Measurements from ENCODE around the gene RNF111.
"Not testable (repeated sequence)": the region's sequence is repeated elsewhere in the genome, so short reads cannot be mapped to it uniquely, and the experiment has no call there.

The RNF111 gene

GRCh38 chr15:58987491-58988005 is at the start of gene RNF111:
Gene RNF111 (plus strand): TSS chr15:58987663. CDS start chr15:59030823, 43,160 bp downstream.
- FAIRE-seq: peak; percentile 90

GRCh38 chr15:58947179-58947578 is 40.3 kb upstream of the RNF111 start:
- FAIRE-seq: no peak

DNA sequence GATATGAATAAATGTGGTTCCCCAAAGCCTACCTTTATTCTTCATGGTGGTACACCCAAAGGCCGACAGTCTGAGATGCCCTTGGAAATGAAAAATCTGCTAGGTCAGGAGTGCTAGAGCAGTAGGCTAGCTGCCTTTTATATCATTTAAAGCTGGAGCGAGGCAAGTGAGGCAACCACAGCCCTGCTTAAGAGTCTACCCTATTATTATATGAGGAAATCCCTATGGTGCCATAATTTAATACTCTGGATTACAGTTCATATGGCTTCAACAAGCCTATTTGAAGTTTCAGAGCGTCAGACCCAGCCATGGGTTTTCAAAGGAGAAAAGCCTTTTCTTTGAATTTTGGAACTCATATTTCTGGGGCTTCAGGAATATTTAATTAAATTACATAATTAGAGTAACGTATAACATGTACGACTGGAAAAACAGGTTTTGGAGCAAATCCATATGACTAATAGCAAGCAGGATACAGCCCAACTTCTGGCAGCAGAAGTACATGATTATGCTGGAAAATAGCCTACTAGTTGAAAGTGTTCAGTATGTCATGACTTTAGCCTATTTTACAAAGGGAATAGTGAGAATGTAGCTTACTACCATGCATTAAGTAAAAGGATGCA is 36.0 kb upstream of the RNF111 start:
- FAIRE-seq: no peak

DNA sequence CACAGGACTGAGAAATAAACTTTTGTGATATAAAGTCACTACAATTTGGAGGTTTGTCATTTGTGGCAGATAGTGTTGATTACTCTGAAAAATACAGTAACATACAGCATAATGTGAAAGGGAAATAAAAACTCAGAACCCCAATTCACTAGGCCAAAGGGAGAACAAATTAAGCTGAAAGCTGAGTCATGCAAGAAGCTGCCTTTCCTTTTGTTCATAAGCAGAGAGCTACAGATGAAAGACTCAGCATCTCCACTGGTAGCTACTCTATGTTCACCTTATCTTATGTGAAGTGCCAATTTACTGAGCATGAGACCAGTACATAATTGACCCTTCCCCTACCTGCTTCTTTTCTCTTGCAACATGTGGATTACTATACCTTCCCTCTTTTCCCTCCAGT is 34.7 kb upstream of the RNF111 start:
- no peak for FAIRE-seq

DNA sequence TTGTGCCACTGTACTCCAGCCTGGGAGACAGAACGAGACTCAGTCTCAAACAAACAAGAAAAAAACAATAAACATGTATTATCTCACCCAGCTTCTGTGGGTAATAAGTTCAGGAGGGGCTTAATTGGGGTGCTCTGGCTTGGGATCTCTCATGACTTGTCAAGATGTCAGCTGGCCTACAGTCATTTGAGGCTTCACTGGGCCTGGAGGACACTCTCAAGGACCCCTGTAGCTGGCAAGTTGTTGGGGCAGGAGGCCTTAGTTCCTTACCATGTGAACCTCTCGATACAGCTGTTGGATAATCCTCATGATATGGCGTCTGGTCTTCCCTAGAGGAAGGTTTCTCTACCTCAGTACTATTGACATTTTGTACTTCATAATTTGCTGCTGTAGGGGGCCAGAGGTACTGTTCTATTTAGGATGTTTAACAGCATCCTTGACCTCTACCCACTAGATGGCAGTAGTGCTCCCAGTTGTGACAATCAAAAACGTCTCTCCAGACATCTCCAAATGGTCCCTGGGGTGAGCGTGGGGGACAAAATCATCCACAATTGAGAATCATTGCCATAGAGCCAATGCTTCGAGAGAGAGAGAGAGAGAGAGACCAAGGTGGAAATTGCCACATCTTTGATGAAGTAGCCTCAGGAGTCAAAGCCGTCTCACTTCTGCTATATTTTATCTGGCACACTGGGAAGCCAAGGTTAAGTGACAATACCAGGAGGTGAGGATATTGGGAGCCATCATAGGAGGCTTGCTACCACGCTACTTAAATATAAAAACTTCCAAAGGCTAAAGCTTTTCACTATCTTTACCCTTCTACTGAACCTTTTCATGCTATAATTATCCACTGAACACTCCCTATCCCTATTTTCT is 30.1 kb upstream of the RNF111 start:
- FAIRE-seq: no peak

DNA sequence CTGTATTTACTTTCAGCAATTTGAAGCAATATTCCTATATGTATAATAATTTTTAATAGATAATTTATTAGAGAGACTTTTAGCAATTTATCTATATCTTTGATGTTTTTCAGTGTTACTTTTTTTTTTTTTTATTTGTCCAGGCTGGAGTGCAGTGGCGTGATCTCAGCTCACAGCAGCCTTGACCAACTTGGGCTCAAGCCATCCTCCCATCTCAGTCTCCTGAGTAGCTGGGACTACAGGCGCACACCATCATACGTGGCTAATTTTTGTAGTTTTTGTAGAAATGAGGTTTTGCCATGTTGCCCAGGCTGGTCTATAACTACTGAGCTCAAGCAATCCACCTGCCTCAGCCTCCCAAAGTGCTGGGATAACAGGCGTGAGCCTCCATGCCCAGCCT is 28.7 kb upstream of the RNF111 start:
- no peak for FAIRE-seq

DNA sequence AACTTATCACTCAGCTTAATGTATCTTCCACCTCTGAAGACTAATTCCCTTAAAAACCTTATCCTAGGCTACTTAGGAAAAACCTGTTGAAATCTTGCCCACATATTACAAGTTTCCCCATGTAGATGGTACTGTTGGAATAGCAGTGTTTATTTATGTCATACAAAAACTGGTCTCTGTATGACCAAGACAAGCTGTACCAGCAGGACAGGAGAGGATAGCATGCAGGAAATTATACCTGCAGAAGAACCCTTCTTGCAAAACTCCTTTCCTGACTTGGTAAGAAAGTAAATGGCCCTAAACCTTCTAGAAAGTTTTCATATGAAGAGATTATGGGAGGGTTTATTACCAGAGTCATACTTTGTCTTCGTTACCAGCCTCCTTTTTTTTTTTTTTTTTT is 25.3 kb upstream of the RNF111 start:
- no peak for FAIRE-seq

GRCh38 chr15:58962662-58963565 is 24.5 kb upstream of the RNF111 start:
- FAIRE-seq: no peak

GRCh38 chr15:58966698-58967097 is 20.8 kb upstream of the RNF111 start:
- no peak for FAIRE-seq

DNA sequence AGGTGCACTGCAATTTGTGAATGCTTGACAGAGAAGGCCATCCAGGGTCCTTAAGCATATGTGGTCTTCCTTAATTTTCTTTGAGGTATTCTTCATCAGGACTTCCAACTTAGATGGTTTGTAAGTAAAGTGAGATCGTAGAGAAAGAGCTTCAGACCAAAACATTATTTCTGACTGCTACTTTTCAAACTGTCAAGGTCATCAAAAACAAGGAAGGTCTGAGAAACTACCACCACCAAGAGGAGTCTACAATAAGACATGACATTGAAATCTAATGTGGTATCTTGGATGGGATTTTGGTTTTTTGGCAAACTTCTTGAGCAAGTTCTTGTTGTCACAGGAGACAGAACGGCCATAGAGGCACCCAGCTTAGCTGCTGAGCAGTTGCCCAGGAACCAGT is 20.0 kb upstream of the RNF111 start:
- no peak for FAIRE-seq

GRCh38 chr15:58977887-58978286 is 9.6 kb upstream of the RNF111 start:
- FAIRE-seq: no peak

- peak; percentile 100 for FAIRE-seq
Observed at GRCh38 chr15:58980351-58980939, 7.0 kb upstream of the RNF111 start.

GRCh38 chr15:58981808-58982475 is 5.5 kb upstream of the RNF111 start:
- no peak for FAIRE-seq

DNA sequence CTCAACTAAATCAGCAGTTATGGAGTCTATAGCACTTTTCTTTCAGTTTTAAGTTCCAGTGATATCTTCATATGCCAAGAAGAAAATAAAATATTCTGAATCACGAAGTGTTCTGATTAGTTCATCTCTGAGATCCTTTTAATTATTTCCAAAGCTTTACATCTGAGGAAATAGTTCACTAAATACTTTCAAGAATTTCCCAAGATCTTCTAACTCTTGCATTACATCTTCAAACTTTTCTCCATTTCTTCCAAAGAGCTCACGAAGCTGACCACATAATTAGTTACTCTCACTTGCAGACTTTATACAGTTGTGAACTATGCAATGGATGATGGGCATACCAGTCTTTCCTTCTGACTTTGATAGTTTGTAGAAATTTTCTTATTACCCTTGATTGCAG is 4.2 kb upstream of the RNF111 start:
- no peak for FAIRE-seq

DNA sequence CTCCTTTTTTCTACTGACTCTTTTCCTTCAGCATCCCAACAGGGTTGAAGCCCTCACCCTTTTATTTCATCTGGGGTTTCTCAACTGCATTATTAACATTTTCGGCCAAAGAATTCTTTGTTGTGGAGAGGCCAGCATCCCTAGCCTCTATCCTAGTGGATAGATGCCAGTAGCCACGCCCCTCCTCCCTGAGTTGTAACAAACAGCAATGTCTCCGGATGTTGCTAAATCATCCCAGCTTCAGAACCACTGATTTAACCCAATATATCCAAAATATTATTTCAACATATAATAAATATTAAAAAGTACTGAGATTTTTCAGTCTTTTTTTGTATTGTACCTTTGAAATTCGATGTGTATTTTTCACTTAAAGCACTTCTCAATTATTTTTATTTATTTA is 2.0 kb upstream of the RNF111 start:
- FAIRE-seq: no peak

GRCh38 chr15:58987036-58987435 is 427 bp upstream of the RNF111 start:
- FAIRE-seq: no peak

- FAIRE-seq: no peak
Observed at GRCh38 chr15:58988006-58988785, 733 bp downstream of the RNF111 start.

- FAIRE-seq: no peak
Observed at GRCh38 chr15:58992181-58992580, 4.7 kb downstream of the RNF111 start.

DNA sequence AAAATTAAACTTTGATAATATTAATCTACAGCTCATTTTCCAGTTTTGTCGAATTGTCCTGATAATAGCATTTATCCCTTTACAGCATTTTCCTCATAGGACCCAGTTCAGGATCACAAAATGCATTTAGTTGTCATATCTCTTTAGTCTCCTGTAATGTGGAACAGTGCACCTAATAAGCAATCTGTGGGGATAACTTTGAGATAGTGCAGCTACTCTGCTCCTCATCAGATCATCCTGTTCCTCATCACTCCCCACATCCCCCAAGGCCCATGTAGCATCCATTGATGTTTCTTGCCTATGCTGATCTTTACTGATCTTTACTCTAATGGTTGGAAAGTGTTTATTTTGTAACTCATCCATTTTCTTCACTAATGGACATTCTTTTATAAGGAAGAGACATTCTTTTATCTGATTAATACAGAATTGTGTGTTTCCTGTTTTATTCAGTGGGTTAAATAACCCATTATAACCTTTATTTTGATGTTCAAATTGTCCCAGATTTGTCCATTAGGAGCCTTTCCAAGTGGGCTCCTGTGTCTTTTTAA is 7.5 kb downstream of the RNF111 start:
- FAIRE-seq: no peak

DNA sequence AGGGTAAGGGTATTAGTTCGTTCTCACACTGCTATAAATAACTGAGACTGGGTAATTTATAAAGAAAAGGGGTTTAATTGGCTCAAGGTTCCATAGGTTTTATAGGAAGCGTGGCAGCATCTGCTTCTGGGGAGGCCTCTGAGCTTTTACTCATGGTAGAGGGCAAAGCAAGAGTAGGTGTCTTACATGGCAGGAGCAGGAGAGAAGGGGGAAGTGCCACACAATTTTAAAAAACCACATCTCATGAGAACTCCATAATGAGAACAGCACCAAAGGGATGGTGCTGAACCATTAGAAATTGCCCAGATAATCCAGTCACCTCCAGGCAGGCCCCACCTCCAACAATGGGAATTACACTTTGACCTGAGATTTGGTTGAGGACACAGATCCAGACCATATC is 12.2 kb downstream of the RNF111 start:
- FAIRE-seq: no peak

GRCh38 chr15:59000251-59000650 is 12.8 kb downstream of the RNF111 start:
- FAIRE-seq: not testable (repeated sequence)

Data from islet of Langerhans (tissue), 1 donor.